GM23248 (cell line): Measurements from ENCODE around the gene PDE6B.

Experiments used
- EZH2 ChIP-seq: fragments of 200-600 bp; sonication (generic); IDR thresholded peaks from 2 replicates; pipeline ENCODE4 v1.6.1; 2018; ENCODE audit warnings: antibody characterized with exemption, mild to moderate bottlenecking; ENCODE audit not compliant: insufficient read depth, poor library complexity, severe bottlenecking
- EZH2phosphoT487 ChIP-seq: fragments of 200-600 bp; sonication (generic); IDR thresholded peaks from 2 replicates; pipeline ENCODE4 v1.6.1; 2018; ENCODE audit warnings: antibody characterized with exemption, moderate library complexity, mild to moderate bottlenecking, low read depth; ENCODE audit not compliant: insufficient read depth

DNA sequence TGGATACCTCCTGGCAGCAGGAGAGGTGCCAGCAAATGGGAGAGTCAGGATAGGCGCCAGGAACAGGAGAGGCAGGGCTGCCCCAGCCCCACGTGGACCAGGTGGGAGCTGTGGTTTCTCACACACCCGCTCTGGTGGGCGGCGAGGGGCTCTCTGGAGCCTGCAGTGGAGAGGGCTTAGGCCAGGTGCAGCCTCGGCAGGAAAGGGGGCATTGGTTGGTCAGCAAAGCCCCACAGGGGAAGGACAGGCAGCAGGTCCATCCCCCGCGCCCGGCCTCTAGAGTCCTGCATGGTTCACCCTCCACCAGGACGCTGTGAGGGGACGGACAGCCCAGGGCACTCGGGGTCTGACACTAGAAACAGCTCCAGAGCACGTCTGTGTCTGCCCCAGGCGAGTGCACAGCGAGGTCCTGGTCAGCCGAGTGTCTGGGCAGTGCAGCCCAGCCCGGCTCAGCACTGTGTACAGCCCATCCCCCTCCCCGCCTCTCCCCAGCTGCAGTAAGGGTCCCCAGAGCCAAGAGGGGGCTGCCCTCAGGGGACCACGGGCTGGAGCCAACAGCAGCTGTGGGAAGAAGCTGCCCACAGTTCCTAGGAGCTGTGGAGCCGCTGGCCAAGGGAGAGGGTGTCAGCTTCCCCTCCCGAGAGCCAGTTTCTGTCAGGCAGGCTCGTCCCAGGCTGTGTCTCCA lies 40.5 kb downstream of the PDE6B start:
- TF ChIP-seq EZH2phosphoT487 (no peak), EZH2 (no peak)
